Colonic mucosa (tissue), 4 donors: ENCODE measurements around the gene MIB2. TPM values are rescaled to one million over a fixed set of nuclear protein-coding genes. Genes with fewer than 3 reads are reported as not detected.

Experiments used
- DNase-seq: peaks from one replicate; pipeline ENCODE4 v3.0.0-alpha.2; 2020
- H3K27ac ChIP-seq: fragments of 200-600 bp; one replicate; pipeline ENCODE4 v1.8.0; 2021
- H3K27me3 ChIP-seq: fragments of 200-600 bp; one replicate; pipeline ENCODE4 v1.8.0; 2021
- H3K36me3 ChIP-seq: fragments of 200-600 bp; one replicate; pipeline ENCODE4 v1.8.0; 2021
- H3K4me1 ChIP-seq: fragments of 200-600 bp; one replicate; pipeline ENCODE4 v1.8.0; 2021; ENCODE audit warnings: mild to moderate bottlenecking
- H3K4me3 ChIP-seq: fragments of 200-600 bp; one replicate; pipeline ENCODE4 v1.8.0; 2021
- H3K9ac ChIP-seq, 2 donors: one replicate each; pipeline ENCODE4 v1.7.0; 2013; ENCODE audit warnings: control low read depth in 2 of 2, low read depth in 2 of 2, low read length in 2 of 2
- H3K9me3 ChIP-seq: fragments of 200-600 bp; one replicate; pipeline ENCODE4 v1.8.0; 2021
- CTCF ChIP-seq: fragments of 200-600 bp; IDR thresholded peaks from one replicate; pipeline ENCODE4 v1.8.0; 2022; ENCODE audit warnings: antibody characterized with exemption, mild to moderate bottlenecking
- intact Hi-C: fragments of 100-400 bp; cut with DNase I; formaldehyde crosslinking; loops from one replicate; pipeline ENCODE4 v1.14.1; 2022
- total RNA-seq, 2 donors: library from RNA; stranded (reverse); fragmentation: NEBNext Ultra II Directional in 1 of 2; extraction: Animal tissue kit (Norgen Biotek cat#: 25700) in 1 of 2; gene quantifications; one replicate each; pipeline ENCODE4 v1.2.1, GENCODE V29; 2021
- donor health status: healthy.
- donor health status: DM: no; HTN: no; CAD: no.
- donor health status: DM: no; HTN: no; CAD: no.

The MIB2 gene
- total RNA-seq, 2 donors from 2014 or later, result 57.0 to 121 TPM

GRCh38 chr1:1623181-1623630 lies 7.9 kb downstream of the MIB2 start:
- Histone ChIP-seq H3K36me3 (no peaks in the 10 kb centered on the region), H3K27ac (no peak overlapping the region), H3K9me3 (no peaks in the 10 kb centered on the region), H3K4me1 (peaks cover 5% of the 10 kb centered on the region), H3K4me3 (no peak overlapping the region), H3K9ac (no peak overlapping the region), H3K27me3 (no peaks in the 10 kb centered on the region)
- TF ChIP-seq CTCF, result no peak
- DNase-seq, result no peak
- intact Hi-C loops, result no loop called here

GRCh38 chr1:1623631-1624442 lies 8.5 kb downstream of the MIB2 start:
- TF ChIP-seq CTCF, result no peak
- DNase-seq, result no peak
- H3K9me3 ChIP-seq, result no peaks in the 10 kb centered on the region
- H3K36me3 ChIP-seq, result no peaks in the 10 kb centered on the region
- H3K4me1 ChIP-seq, result peaks cover 5% of the 10 kb centered on the region
- no peak overlapping the region for H3K9ac ChIP-seq
- intact Hi-C loops, result no loop called here
- no peak overlapping the region for H3K27ac ChIP-seq
- no peaks in the 10 kb centered on the region for H3K27me3 ChIP-seq
- no peak overlapping the region for H3K4me3 ChIP-seq

- H3K27ac ChIP-seq, result no peak overlapping the region
- no peak overlapping the region for H3K4me3 ChIP-seq
- TF ChIP-seq CTCF, result no peak
- peaks cover 5% of the 10 kb centered on the region for H3K4me1 ChIP-seq
- no peaks in the 10 kb centered on the region for H3K36me3 ChIP-seq
- no peaks in the 10 kb centered on the region for H3K9me3 ChIP-seq
- no peak for DNase-seq
- H3K9ac ChIP-seq, result no peak overlapping the region
- intact Hi-C loops, result no loop called here
- no peaks in the 10 kb centered on the region for H3K27me3 ChIP-seq
Observed at GRCh38 chr1:1624443-1625403, 9.4 kb downstream of the MIB2 start.

GRCh38 chr1:1625404-1625775 lies 10.1 kb downstream of the MIB2 start:
- DNase-seq, result no peak
- H3K27me3 ChIP-seq, result peaks cover under 1% of the 10 kb centered on the region
- TF ChIP-seq CTCF, result no peak
- H3K27ac ChIP-seq, result no peak overlapping the region
- H3K9me3 ChIP-seq, result no peaks in the 10 kb centered on the region
- intact Hi-C loops, result no loop called here
- H3K4me1 ChIP-seq, result peaks cover 5% of the 10 kb centered on the region
- no peak overlapping the region for H3K9ac ChIP-seq
- H3K36me3 ChIP-seq, result no peaks in the 10 kb centered on the region
- H3K4me3 ChIP-seq, result no peak overlapping the region

- no peak for DNase-seq
- Histone ChIP-seq H3K9me3 (no peaks in the 10 kb centered on the region), H3K36me3 (no peaks in the 10 kb centered on the region), H3K27ac (no peak overlapping the region), H3K4me3 (no peak overlapping the region), H3K27me3 (peaks cover 5% of the 10 kb centered on the region), H3K9ac (no peak overlapping the region), H3K4me1 (peaks cover 5% of the 10 kb centered on the region)
- TF ChIP-seq CTCF, result no peak
- intact Hi-C loops, result no loop called here
Observed at GRCh38 chr1:1625824-1626206, 10.5 kb downstream of the MIB2 start.
